ENCODE results near the gene ABHD17A. TPM values are rescaled to one million over a fixed set of nuclear protein-coding genes. Genes with fewer than 3 reads are reported as not detected.

ABHD17A gene
- total and polyA plus RNA-seq, 10 donors: 73.4 to 107 (median 83.6) TPM

- Histone ChIP-seq H3K9me3 (no peaks in the 10 kb centered on the region), H3K4me1 (peaks cover 14 to 70% (median 36%) of the 10 kb centered on the region in 6 donors), H3K4me3 (no peak overlapping the region), H3K27me3 (replicated peaks in 1 of 7) (no peaks in the 10 kb centered on the region), H3K36me3 (peaks cover 0 to 32% (median 11%) of the 10 kb centered on the region in 6 donors), H3K27ac (peak overlapping the region in 2 of 8 donors; percentile 12 to 20)
- intact Hi-C loops (cut with DNase I; ENCODE audit: low total_unique reads): no loop called here
- no peak for TF ChIP-seq POLR2AphosphoS5 (IDR thresholded peaks at IDR 0.05)
- TF ChIP-seq, protein P1, sequence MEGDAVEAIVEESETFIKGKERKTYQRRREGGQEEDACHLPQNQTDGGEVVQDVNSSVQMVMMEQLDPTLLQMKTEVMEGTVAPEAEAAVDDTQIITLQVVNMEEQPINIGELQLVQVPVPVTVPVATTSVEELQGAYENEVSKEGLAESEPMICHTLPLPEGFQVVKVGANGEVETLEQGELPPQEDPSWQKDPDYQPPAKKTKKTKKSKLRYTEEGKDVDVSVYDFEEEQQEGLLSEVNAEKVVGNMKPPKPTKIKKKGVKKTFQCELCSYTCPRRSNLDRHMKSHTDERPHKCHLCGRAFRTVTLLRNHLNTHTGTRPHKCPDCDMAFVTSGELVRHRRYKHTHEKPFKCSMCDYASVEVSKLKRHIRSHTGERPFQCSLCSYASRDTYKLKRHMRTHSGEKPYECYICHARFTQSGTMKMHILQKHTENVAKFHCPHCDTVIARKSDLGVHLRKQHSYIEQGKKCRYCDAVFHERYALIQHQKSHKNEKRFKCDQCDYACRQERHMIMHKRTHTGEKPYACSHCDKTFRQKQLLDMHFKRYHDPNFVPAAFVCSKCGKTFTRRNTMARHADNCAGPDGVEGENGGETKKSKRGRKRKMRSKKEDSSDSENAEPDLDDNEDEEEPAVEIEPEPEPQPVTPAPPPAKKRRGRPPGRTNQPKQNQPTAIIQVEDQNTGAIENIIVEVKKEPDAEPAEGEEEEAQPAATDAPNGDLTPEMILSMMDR (IDR thresholded peaks at IDR 0.05 in 8 of 11, conservative IDR thresholded peaks at IDR 0.05 in 3 of 11): no peak
- TF ChIP-seq POLR2A (IDR thresholded peaks at IDR 0.05): no peak
- DNase-seq: no peak
- WGBS, 5 donors: 84 to 95% (median 88%) methylated on average over 8 of the region's 8 CpGs
Observed at GRCh38 chr19:1866693-1867348, 18.5 kb downstream of the ABHD17A start.

DNA sequence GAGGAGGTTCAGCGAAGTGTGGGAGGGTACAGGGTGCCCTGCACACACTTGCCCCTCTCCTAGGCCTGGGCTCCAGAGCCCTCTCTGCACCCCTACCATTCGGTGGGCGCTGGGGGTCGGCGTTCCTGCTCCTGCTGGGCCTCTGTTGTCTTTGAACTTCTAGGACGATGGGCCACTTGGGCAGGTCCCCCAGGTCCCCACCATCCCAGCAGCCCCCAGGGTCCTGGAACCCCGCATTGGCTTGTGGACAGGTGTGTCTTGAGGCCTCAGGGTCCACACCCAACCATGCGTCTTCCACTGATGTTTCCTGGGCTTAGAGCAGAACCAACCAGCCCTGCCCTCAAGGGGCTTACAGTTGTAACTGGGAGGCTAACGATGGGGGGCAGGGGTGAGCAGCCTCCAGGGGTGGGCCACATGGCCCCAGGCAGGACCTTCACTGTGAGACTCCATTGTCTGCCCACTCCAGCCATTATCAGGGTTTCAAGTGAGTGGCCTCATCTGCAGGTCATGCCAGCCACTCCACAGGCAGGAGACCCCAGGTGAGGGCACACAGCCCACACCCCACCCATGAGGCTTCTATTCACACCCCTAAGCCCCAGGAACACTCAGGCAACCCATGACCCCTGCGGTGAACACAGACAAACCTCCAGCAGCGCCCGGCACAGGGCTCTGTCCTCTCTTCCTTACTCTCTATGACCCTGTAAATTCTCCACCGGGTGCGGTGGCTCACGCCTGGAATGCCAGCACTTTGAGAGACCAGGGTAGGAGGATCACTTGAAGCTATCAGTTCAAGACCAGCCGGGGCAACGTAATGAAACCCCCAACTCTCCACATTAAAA, 19.9 kb downstream of the ABHD17A start:
- TF ChIP-seq POLR2AphosphoS5 (IDR thresholded peaks at IDR 0.05): no peak
- TF ChIP-seq POLR2A (IDR thresholded peaks at IDR 0.05): no peak
- TF ChIP-seq, protein P1 (IDR thresholded peaks at IDR 0.05 in 8 of 11, conservative IDR thresholded peaks at IDR 0.05 in 3 of 11): no peak
- intact Hi-C loops (cut with DNase I; ENCODE audit: low total_unique reads): no loop called here
- Histone ChIP-seq H3K27ac (peak overlapping the region; percentile 86 to 99 (median 96)), H3K27me3 (replicated peaks in 1 of 7) (no peaks in the 10 kb centered on the region), H3K36me3 (peaks cover 0 to 17% (median 0%) of the 10 kb centered on the region in 6 donors), H3K9me3 (no peaks in the 10 kb centered on the region), H3K4me1 (peaks cover 18 to 70% (median 36%) of the 10 kb centered on the region in 6 donors), H3K4me3 (peak overlapping the region in 6 of 8 donors; percentile 74 to 92 (median 82))
- DNase-seq: peak; percentile 80
- 84 to 94% (median 91%) methylated on average over 12 to 17 of the region's 17 CpGs for WGBS, 5 donors

DNA sequence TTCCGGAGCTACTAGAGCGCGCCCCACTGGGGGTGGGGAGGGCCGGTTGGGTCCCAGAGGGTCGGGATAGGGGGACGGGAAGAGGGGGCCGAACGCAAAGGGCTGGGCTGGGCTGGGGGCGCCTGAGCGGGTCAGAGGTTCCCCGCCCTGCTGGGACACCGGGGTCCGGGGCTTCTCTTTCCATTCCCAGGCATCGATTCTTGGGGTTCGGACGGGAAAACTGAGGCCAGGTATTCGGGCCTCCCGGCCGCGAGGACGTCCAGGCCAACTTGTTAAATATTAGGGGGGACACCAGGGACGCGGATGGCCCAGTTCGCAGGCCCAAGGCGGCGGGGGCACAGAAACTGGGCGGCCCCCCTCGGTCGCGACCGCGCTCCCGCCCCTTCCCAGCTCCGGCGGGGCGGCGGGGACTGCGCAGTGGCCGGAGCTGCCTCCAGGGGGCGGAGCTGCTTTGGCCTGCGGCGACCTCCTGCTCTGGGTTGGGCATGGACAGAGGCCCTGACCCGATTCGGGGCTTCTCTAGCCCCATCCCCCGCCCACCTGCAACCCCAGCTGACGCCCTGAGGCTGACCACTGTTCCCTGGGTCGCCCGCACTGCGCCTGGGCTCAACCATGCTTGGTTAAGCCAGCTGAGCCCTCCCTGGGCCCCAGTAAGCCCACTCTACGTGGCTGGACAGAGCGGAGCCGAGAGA, 20.7 kb downstream of the ABHD17A start:
- no peaks in the 10 kb centered on the region for H3K9me3 ChIP-seq
- peak; percentile 51 to 84 (median 66) for TF ChIP-seq POLR2AphosphoS5 (IDR thresholded peaks at IDR 0.05)
- TF ChIP-seq, protein P1 (IDR thresholded peaks at IDR 0.05 in 8 of 11, conservative IDR thresholded peaks at IDR 0.05 in 3 of 11): peak; percentile 86 to 99 (median 94)
- no peak for TF ChIP-seq POLR2A (IDR thresholded peaks at IDR 0.05)
- WGBS, 5 donors: 3 to 6% (median 5%) methylated on average over 22 to 52 of the region's 52 CpGs
- H3K27me3 ChIP-seq (replicated peaks in 1 of 7): no peaks in the 10 kb centered on the region
- peak; percentile 96 for DNase-seq
- H3K4me1 ChIP-seq: peaks cover 23 to 72% (median 41%) of the 10 kb centered on the region in 6 donors
- H3K27ac ChIP-seq: peak overlapping the region; percentile 86 to 99 (median 96)
- peaks cover 0 to 10% (median 0%) of the 10 kb centered on the region in 6 donors for H3K36me3 ChIP-seq
- intact Hi-C loops (cut with DNase I; ENCODE audit: low total_unique reads): no loop called here
- H3K4me3 ChIP-seq: peak overlapping the region; percentile 69 to 92 (median 80)

Data from spleen (tissue), 11 donors.